Uterus (tissue), 2 donors: ENCODE data around the gene GRIN2A.

Experiments
- CTCF ChIP-seq, 4 experiments: fragments of 200-600 bp in 2 of 4; fragments of 450-650 bp in 2 of 4; sonication (generic) in 2 of 4; IDR thresholded peaks; one replicate each; pipeline ENCODE4 v1.5.1; 2016 to 2019; ENCODE audit warnings: antibody characterized with exemption in 4 of 4, mild to moderate bottlenecking in 2 of 4, moderate library complexity in 1 of 4
- POLR2A ChIP-seq, 2 donors: fragments of 450-650 bp; IDR thresholded peaks; one replicate each; pipeline ENCODE4 v1.6.1; 2016; ENCODE audit warnings: antibody characterized with exemption in 2 of 2, mild to moderate bottlenecking in 1 of 2, moderate library complexity in 1 of 2

- TF ChIP-seq POLR2A (IDR thresholded peaks at IDR 0.05) (no peak), CTCF (IDR thresholded peaks at IDR 0.05) (no peak)
Measured at GRCh38 chr16:10226987-10227306, 44.7 kb upstream of the GRIN2A start.
